Neural progenitor cell (in vitro differentiated cells): Measurements from ENCODE around the gene GREB1L.

Source experiments
- EZH2 ChIP-seq: fragments of 200-600 bp; sonication (generic); IDR thresholded peaks from 2 replicates; pipeline ENCODE4 v1.6.1; 2017; ENCODE audit warnings: antibody characterized with exemption, mild to moderate bottlenecking, moderate library complexity
- TF ChIP-seq, protein P1 (sequence below): fragments of 200-600 bp; sonication (generic); IDR thresholded peaks from 2 replicates; pipeline ENCODE4 v1.5.1; 2017; ENCODE audit warnings: antibody characterized with exemption, mild to moderate bottlenecking

DNA sequence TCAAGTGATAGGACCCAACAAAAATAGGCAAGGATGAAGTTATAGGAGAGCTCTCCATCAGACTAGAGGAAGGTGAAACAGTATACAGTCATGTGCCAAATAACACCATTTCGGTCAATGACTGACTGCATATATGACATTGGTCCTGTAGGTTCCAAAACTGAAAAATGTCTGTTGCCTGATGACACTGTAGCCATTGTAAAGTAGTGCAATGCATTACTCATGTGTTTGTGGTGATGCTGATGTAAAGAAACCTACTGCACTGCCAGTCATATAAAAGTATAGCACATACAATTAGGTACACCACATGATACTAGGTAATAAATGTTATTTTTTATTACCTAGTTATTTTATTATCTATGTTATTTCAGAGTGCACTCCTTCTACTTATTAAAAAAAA is 147.9 kb downstream of the GREB1L start:
- TF ChIP-seq, protein P1, sequence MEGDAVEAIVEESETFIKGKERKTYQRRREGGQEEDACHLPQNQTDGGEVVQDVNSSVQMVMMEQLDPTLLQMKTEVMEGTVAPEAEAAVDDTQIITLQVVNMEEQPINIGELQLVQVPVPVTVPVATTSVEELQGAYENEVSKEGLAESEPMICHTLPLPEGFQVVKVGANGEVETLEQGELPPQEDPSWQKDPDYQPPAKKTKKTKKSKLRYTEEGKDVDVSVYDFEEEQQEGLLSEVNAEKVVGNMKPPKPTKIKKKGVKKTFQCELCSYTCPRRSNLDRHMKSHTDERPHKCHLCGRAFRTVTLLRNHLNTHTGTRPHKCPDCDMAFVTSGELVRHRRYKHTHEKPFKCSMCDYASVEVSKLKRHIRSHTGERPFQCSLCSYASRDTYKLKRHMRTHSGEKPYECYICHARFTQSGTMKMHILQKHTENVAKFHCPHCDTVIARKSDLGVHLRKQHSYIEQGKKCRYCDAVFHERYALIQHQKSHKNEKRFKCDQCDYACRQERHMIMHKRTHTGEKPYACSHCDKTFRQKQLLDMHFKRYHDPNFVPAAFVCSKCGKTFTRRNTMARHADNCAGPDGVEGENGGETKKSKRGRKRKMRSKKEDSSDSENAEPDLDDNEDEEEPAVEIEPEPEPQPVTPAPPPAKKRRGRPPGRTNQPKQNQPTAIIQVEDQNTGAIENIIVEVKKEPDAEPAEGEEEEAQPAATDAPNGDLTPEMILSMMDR, result no peak
- no peak for TF ChIP-seq EZH2
